ENCODE results near the gene BCL2. TPM values are rescaled to one million over a fixed set of nuclear protein-coding genes. Genes with fewer than 3 reads are reported as not detected.

The BCL2 gene
- total and polyA plus RNA-seq, 2 experiments from 2014 or later, result 0.02 to 0.98 TPM

GRCh38 chr18:63073481-63073880, 246.1 kb downstream of the BCL2 start:
- no peak overlapping the region for H3K27ac ChIP-seq
- H3K27me3 ChIP-seq, result no peaks in the 10 kb centered on the region
- H3K36me3 ChIP-seq, result no peaks in the 10 kb centered on the region
- peaks cover 5% of the 10 kb centered on the region for H3K4me1 ChIP-seq (ENCODE audit: low read depth)
- no peak overlapping the region for H3K4me3 ChIP-seq
- H3K9me3 ChIP-seq (ENCODE audit: low read depth), result no peaks in the 10 kb centered on the region
- DNase-seq (ENCODE audit: low read depth in 1 of 2, low spot score in 1 of 2), result no peak
- no peak for TF ChIP-seq CTCF (IDR thresholded peaks at IDR 0.05; ENCODE audit: low read depth, low read length)

Other genes with a start within 250 kb of the BCL2 start
- 20.9 and 21.3 TPM in 2 replicates for gene KDSR, start 47.4 kb upstream of the BCL2 start, total RNA-seq
- gene KDSR, start 47.4 kb upstream of the BCL2 start, polyA plus RNA-seq, result 28.0 and 42.8 TPM in 2 replicates
- 9.1 and 14.3 TPM in 2 replicates for gene VPS4B, start 102.7 kb upstream of the BCL2 start, total RNA-seq
- gene VPS4B, start 102.7 kb upstream of the BCL2 start, polyA plus RNA-seq, result 14.6 and 15.5 TPM in 2 replicates
- gene SERPINB5, start 157.2 kb upstream of the BCL2 start, total RNA-seq, result not detected in 2 replicates
- not detected in 2 replicates for gene SERPINB5, start 157.2 kb upstream of the BCL2 start, polyA plus RNA-seq
- not detected in 2 replicates for gene SERPINB12, start 222.6 kb upstream of the BCL2 start, total RNA-seq
- gene SERPINB12, start 222.6 kb upstream of the BCL2 start, polyA plus RNA-seq, result not detected in 2 replicates

Data from cardiac muscle cell (in vitro differentiated cells and primary cell).